HEK293 (cell line): Measurements from ENCODE around the gene SGPL1.

ENCODE experiments used
- CTCF ChIA-PET: fragments of 350-600 bp; formaldehyde crosslinking; extraction: SDS; loops from one replicate; lab custom pipeline; 2021; ENCODE audit warnings: antibody characterized with exemption; lab: Yijun Ruan, JAX
- POLR2A ChIA-PET: fragments of 300-600 bp; formaldehyde crosslinking; extraction: SDS; loops from one replicate; lab custom pipeline; 2020; ENCODE audit warnings: antibody characterized with exemption, inconsistent platforms; lab: Yijun Ruan, JAX
- H3K27ac ChIP-seq: fragments of 200-500 bp; sonication (Bioruptor generic); 2 replicates; pipeline ENCODE4 v1.5.1; 2014; ENCODE audit warnings: low read depth, low read length, control low read depth, inconsistent platforms; ENCODE audit errors: extremely low read depth
- H3K36me3 ChIP-seq, 2 experiments: fragments of 200-500 bp in 1 of 2; sonication (Bioruptor generic) in 1 of 2; 1 replicate in 1 of 2; 2 replicates in 1 of 2; pipeline ENCODE4 v1.5.1; 2014 to 2017; ENCODE audit warnings: inconsistent platforms in 2 of 2, low read length in 2 of 2; ENCODE audit not compliant: control insufficient read depth in 2 of 2, insufficient read depth in 1 of 2
- H3K4me1 ChIP-seq: fragments of 200-500 bp; sonication (Bioruptor generic); 2 replicates; pipeline ENCODE4 v1.5.1; 2014; ENCODE audit warnings: mild to moderate bottlenecking, low read length, inconsistent platforms; ENCODE audit not compliant: control insufficient read depth, insufficient read depth
- H3K4me3 ChIP-seq: 2 replicates; pipeline ENCODE4 v1.5.1; 2011; ENCODE audit warnings: low read depth, mild to moderate bottlenecking, control low read depth, low read length, moderate library complexity
- H3K9me3 ChIP-seq: fragments of 200-500 bp; sonication (Bioruptor generic); 2 replicates; pipeline ENCODE4 v1.5.1; 2014; ENCODE audit warnings: low read depth, low read length, inconsistent platforms; ENCODE audit not compliant: control insufficient read depth, insufficient read depth
- IKZF3 ChIP-seq: fragments of 450-650 bp; IDR thresholded peaks from 2 replicates; pipeline ENCODE4 v1.5.0; 2018; ENCODE audit warnings: missing biosample characterization, mild to moderate bottlenecking, missing genetic modification characterization, moderate library complexity
- OVOL3 ChIP-seq: fragments of 450-650 bp; formaldehyde crosslinking; IDR thresholded peaks from 2 replicates; pipeline ENCODE4 v1.5.1; 2016; ENCODE audit warnings: missing biosample characterization, missing genetic modification characterization
- SP2 ChIP-seq: fragments of 450-650 bp; formaldehyde crosslinking; IDR thresholded peaks from 2 replicates; pipeline ENCODE4 v1.5.1; 2016; ENCODE audit warnings: missing biosample characterization, missing genetic modification characterization
- ZBTB10 ChIP-seq: fragments of 450-650 bp; formaldehyde crosslinking; IDR thresholded peaks from 2 replicates; pipeline ENCODE4 v1.5.1; 2016; ENCODE audit warnings: missing biosample characterization, missing genetic modification characterization
- ZBTB17 ChIP-seq: fragments of 450-650 bp; formaldehyde crosslinking; IDR thresholded peaks from 2 replicates; pipeline ENCODE4 v1.5.1; 2016; ENCODE audit warnings: missing biosample characterization, missing genetic modification characterization
- ZNF114 ChIP-seq: fragments of 450-650 bp; formaldehyde crosslinking; IDR thresholded peaks from 2 replicates; pipeline ENCODE4 v1.5.0; 2017; ENCODE audit warnings: missing biosample characterization, missing genetic modification characterization
- ZNF16 ChIP-seq: fragments of 450-650 bp; formaldehyde crosslinking; IDR thresholded peaks from 2 replicates; pipeline ENCODE4 v1.5.1; 2016; ENCODE audit warnings: low read depth, missing biosample characterization, missing genetic modification characterization
- ZNF19 ChIP-seq: fragments of 450-650 bp; formaldehyde crosslinking; IDR thresholded peaks from 2 replicates; pipeline ENCODE4; 2016; ENCODE audit warnings: missing biosample characterization, missing genetic modification characterization, low read depth
- ZNF37A ChIP-seq: fragments of 450-650 bp; IDR thresholded peaks from 2 replicates; pipeline ENCODE4 v1.5.1; 2018; ENCODE audit warnings: missing biosample characterization, missing genetic modification characterization
- ZNF521 ChIP-seq: fragments of 450-650 bp; formaldehyde crosslinking; IDR thresholded peaks from 2 replicates; pipeline ENCODE4 v1.5.1; 2017; ENCODE audit warnings: missing biosample characterization, mild to moderate bottlenecking, missing genetic modification characterization
- ZNF529 ChIP-seq: fragments of 450-650 bp; formaldehyde crosslinking; IDR thresholded peaks from 2 replicates; pipeline ENCODE4 v1.5.1; 2017; ENCODE audit warnings: missing genetic modification characterization, missing biosample characterization; ENCODE audit not compliant: insufficient replicate concordance
- TF ChIP-seq, protein P1 (sequence below): fragments of 450-650 bp; formaldehyde crosslinking; IDR thresholded peaks from 2 replicates; pipeline ENCODE4 v1.5.1; 2016; ENCODE audit warnings: missing biosample characterization, missing genetic modification characterization
- TF ChIP-seq, protein P2 (sequence below): fragments of 450-650 bp; formaldehyde crosslinking; IDR thresholded peaks from 2 replicates; pipeline ENCODE4 v1.5.1; 2016; ENCODE audit warnings: missing biosample characterization, missing genetic modification characterization

Gene SGPL1

GRCh38 chr10:70885931-70886903 lies 70.5 kb downstream of the SGPL1 start (continued):
- TF ChIP-seq, protein P1, sequence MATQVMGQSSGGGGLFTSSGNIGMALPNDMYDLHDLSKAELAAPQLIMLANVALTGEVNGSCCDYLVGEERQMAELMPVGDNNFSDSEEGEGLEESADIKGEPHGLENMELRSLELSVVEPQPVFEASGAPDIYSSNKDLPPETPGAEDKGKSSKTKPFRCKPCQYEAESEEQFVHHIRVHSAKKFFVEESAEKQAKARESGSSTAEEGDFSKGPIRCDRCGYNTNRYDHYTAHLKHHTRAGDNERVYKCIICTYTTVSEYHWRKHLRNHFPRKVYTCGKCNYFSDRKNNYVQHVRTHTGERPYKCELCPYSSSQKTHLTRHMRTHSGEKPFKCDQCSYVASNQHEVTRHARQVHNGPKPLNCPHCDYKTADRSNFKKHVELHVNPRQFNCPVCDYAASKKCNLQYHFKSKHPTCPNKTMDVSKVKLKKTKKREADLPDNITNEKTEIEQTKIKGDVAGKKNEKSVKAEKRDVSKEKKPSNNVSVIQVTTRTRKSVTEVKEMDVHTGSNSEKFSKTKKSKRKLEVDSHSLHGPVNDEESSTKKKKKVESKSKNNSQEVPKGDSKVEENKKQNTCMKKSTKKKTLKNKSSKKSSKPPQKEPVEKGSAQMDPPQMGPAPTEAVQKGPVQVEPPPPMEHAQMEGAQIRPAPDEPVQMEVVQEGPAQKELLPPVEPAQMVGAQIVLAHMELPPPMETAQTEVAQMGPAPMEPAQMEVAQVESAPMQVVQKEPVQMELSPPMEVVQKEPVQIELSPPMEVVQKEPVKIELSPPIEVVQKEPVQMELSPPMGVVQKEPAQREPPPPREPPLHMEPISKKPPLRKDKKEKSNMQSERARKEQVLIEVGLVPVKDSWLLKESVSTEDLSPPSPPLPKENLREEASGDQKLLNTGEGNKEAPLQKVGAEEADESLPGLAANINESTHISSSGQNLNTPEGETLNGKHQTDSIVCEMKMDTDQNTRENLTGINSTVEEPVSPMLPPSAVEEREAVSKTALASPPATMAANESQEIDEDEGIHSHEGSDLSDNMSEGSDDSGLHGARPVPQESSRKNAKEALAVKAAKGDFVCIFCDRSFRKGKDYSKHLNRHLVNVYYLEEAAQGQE (tag by site-specific recombination), result no peak
- no peak for TF ChIP-seq OVOL3
- TF ChIP-seq ZNF19 (tag by site-specific recombination), result no peak
- no peak for TF ChIP-seq ZBTB10 (tag by site-specific recombination)
- no peak for TF ChIP-seq IKZF3 (tag by site-specific recombination)
- TF ChIP-seq ZNF37A (tag by site-specific recombination), result no peak
- no peak for TF ChIP-seq ZNF114 (tag by site-specific recombination)
- TF ChIP-seq, protein P2, sequence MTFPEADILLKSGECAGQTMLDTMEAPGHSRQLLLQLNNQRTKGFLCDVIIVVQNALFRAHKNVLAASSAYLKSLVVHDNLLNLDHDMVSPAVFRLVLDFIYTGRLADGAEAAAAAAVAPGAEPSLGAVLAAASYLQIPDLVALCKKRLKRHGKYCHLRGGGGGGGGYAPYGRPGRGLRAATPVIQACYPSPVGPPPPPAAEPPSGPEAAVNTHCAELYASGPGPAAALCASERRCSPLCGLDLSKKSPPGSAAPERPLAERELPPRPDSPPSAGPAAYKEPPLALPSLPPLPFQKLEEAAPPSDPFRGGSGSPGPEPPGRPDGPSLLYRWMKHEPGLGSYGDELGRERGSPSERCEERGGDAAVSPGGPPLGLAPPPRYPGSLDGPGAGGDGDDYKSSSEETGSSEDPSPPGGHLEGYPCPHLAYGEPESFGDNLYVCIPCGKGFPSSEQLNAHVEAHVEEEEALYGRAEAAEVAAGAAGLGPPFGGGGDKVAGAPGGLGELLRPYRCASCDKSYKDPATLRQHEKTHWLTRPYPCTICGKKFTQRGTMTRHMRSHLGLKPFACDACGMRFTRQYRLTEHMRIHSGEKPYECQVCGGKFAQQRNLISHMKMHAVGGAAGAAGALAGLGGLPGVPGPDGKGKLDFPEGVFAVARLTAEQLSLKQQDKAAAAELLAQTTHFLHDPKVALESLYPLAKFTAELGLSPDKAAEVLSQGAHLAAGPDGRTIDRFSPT (tag by site-specific recombination), result no peak
- no peak for TF ChIP-seq ZNF529 (tag by site-specific recombination)
- TF ChIP-seq SP2 (tag by site-specific recombination), result no peak
- no peak for TF ChIP-seq ZNF521 (tag by site-specific recombination)

- POLR2A ChIA-PET, result interaction anchor here (0.6 to 1.7 kb wide), 4 partner anchors 16 to 423 kb away, joined by 3 to 6 read pairs (median 4); no protein-coding TSS in a partner anchor
- H3K27ac ChIP-seq, result peak overlapping the region; percentile 53
Observed at GRCh38 chr10:70886921-70887665, 71.3 kb downstream of the SGPL1 start.

More at GRCh38 chr10:70886921-70887665, 71.3 kb downstream of the SGPL1 start:
- no peaks in the 10 kb centered on the region for H3K9me3 ChIP-seq
- H3K36me3 ChIP-seq, result peaks cover 12 to 38% of the 10 kb centered on the region in 2 experiments
- CTCF ChIA-PET, result interaction anchor here (0.6 to 4.8 kb wide), 8 partner anchors 12 to 426 kb away, joined by 3 to 19 read pairs (median 4); no protein-coding TSS in a partner anchor
- peaks cover 4% of the 10 kb centered on the region for H3K4me1 ChIP-seq
- no peak overlapping the region; the same call in 1 of the 2 replicates for H3K4me3 ChIP-seq
- TF ChIP-seq ZBTB17 (tag by site-specific recombination), result 0 out of 2 replicates have a peak, but pooled peaks have one; percentile 22
- no peak for TF ChIP-seq ZNF16
